ENCODE results near the gene MYH7B.

Gene MYH7B

DNA sequence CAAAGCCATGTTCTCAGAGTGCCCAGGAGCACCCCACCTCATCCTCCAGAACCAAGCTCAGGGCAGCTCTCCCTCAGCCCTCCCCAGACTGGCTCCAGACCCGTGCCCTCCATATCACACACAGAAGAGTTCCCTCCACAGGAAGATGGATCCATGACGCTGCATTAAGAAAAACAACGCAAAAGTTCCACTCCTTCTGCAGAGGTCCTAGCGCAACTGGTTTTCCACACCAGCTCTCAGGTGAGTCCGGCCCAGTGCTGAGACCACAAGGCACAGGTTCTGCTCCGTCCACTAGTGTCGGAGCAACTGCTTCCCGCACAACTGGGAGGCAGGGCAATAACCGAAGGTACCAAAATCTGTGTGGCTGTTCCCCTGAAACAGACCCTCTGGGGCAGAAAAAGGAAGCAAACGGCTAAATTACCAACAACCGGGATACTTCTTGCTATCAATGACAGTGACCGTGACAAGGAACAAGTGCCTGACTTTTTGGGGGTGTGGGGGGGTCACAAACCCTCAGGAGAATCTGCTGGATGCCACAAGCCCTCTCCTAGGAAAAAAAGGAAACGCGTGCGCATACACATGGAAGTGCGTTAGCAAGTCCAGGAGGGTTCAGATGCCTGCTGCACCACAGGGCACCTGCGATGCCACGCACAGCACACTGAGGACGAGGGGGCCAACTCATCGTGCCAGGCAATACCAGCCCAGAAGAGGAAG, 49.2 kb downstream of the MYH7B start:
- H3K4me3 ChIP-seq (ENCODE audit: low read depth, low read length) = no peak overlapping the region
- ChIA-PET POLR2A (no interaction called here), CTCF (interaction anchor here (10.4 kb wide), 1 partner anchor 131 kb away, joined by 111 read pairs; the partner anchor contains the start of genes ACSS2 and GGT7)
- no peak for DNase-seq (ENCODE audit: low read depth, low spot score)
- TF ChIP-seq, protein P1, sequence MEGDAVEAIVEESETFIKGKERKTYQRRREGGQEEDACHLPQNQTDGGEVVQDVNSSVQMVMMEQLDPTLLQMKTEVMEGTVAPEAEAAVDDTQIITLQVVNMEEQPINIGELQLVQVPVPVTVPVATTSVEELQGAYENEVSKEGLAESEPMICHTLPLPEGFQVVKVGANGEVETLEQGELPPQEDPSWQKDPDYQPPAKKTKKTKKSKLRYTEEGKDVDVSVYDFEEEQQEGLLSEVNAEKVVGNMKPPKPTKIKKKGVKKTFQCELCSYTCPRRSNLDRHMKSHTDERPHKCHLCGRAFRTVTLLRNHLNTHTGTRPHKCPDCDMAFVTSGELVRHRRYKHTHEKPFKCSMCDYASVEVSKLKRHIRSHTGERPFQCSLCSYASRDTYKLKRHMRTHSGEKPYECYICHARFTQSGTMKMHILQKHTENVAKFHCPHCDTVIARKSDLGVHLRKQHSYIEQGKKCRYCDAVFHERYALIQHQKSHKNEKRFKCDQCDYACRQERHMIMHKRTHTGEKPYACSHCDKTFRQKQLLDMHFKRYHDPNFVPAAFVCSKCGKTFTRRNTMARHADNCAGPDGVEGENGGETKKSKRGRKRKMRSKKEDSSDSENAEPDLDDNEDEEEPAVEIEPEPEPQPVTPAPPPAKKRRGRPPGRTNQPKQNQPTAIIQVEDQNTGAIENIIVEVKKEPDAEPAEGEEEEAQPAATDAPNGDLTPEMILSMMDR (IDR thresholded peaks at IDR 0.05; ENCODE audit: insufficient read depth, low read length, missing control alignments) = no peak

All from AG04449 (cell line).